Naive thymus-derived CD4-positive, alpha-beta T cell (primary cell): ENCODE measurements around the gene LMCD1. TPM values are rescaled to one million over a fixed set of nuclear protein-coding genes. Genes with fewer than 3 reads are reported as not detected.

Experiments used
- ATAC-seq: fragments of 150-1000 bp; cut with Tn5 transposase; 2 replicates; pipeline ENCODE4 v1.10.0; 2021; ENCODE audit warnings: mild to moderate bottlenecking, moderate library complexity
- CTCF ChIA-PET: fragments of 350-600 bp; sonication (Branson Sonifier 250); formaldehyde crosslinking; loops from one replicate; lab custom pipeline; 2021; ENCODE audit warnings: antibody characterized with exemption; lab: Charles Lee
- POLR2A ChIA-PET: fragments of 350-600 bp; sonication (Branson Sonifier 250); formaldehyde crosslinking; loops from one replicate; lab custom pipeline; 2021; ENCODE audit warnings: antibody characterized with exemption, inconsistent platforms; lab: Charles Lee
- DNase-seq, 9 donors: peaks; one replicate each; pipeline versions ENCODE4 v3.0.0 to v3.0.0-alpha.2; 2020 to 2022; ENCODE audit warnings: mixed read lengths in 1 of 9
- H3K27ac ChIP-seq: one replicate; pipeline ENCODE4 v1.7.0; 2013; ENCODE audit warnings: mild to moderate bottlenecking, low read depth, low read length, moderate library complexity
- H3K27me3 ChIP-seq, 2 donors: one replicate each; pipeline ENCODE4 v1.7.0; 2013; ENCODE audit warnings: low read length in 2 of 2, mild to moderate bottlenecking in 2 of 2, moderate library complexity in 2 of 2; ENCODE audit not compliant: control insufficient read depth in 2 of 2, insufficient read depth in 2 of 2
- H3K36me3 ChIP-seq, 3 experiments: 1 replicate in 2 of 3; 2 replicates in 1 of 3; pipeline ENCODE4 v1.7.0; 2013; ENCODE audit warnings: low read length in 3 of 3, mild to moderate bottlenecking in 3 of 3, moderate library complexity in 1 of 3; ENCODE audit not compliant: insufficient read depth in 3 of 3, control insufficient read depth in 2 of 3
- H3K4me1 ChIP-seq, 2 donors: one replicate each; pipeline ENCODE4 v1.7.0; 2013; ENCODE audit warnings: low read length in 2 of 2, mild to moderate bottlenecking in 2 of 2, moderate library complexity in 1 of 2; ENCODE audit not compliant: control insufficient read depth in 2 of 2, insufficient read depth in 2 of 2
- H3K4me3 ChIP-seq: 2 replicates; pipeline ENCODE4 v1.7.0; 2013; ENCODE audit warnings: mild to moderate bottlenecking, low read length
- H3K9me3 ChIP-seq, 3 experiments: 1 replicate in 2 of 3; 2 replicates in 1 of 3; pipeline ENCODE4 v1.7.0; 2013; ENCODE audit warnings: low read length in 3 of 3; ENCODE audit not compliant: control insufficient read depth in 2 of 3
- H3K27ac Mint-ChIP-seq, 9 donors: one replicate each; pipeline ENCODE4 v1.8.0; 2020 to 2022; ENCODE audit warnings: mixed read lengths in 9 of 9, mild to moderate bottlenecking in 8 of 9, moderate library complexity in 5 of 9, inconsistent platforms in 2 of 9
- H3K27me3 Mint-ChIP-seq, 5 donors: one replicate each; pipeline ENCODE4 v1.8.0; 2021 to 2022; ENCODE audit warnings: mixed read lengths in 5 of 5, mild to moderate bottlenecking in 1 of 5
- H3K36me3 Mint-ChIP-seq, 5 donors: one replicate each; pipeline ENCODE4 v1.8.0; 2020 to 2022; ENCODE audit warnings: mixed read lengths in 5 of 5, mild to moderate bottlenecking in 3 of 5, inconsistent platforms in 1 of 5
- H3K4me1 Mint-ChIP-seq, 7 donors: one replicate each; pipeline ENCODE4 v1.8.0; 2020 to 2022; ENCODE audit warnings: mixed read lengths in 7 of 7, mild to moderate bottlenecking in 3 of 7, inconsistent platforms in 1 of 7
- H3K4me3 Mint-ChIP-seq, 10 donors: one replicate each; pipeline ENCODE4 v1.8.0; 2020 to 2022; ENCODE audit warnings: mild to moderate bottlenecking in 10 of 10, mixed read lengths in 10 of 10, moderate library complexity in 6 of 10, inconsistent platforms in 2 of 10
- H3K9me3 Mint-ChIP-seq, 11 donors: one replicate each; pipeline ENCODE4 v1.8.0; 2020 to 2022; ENCODE audit warnings: mixed read lengths in 11 of 11, mild to moderate bottlenecking in 4 of 11, inconsistent platforms in 1 of 11, moderate library complexity in 1 of 11
- intact Hi-C, 2 donors: fragments of 100-400 bp; cut with micrococcal nuclease; formaldehyde crosslinking; loops; one replicate each; pipeline ENCODE4 v1.15.1; 2023
- polyA plus RNA-seq, 2 donors: library from polyadenylated mRNA; unstranded; fragments of 300-500 nt; fragmentation: Illumina TruSeq; gene quantifications; one replicate each; pipeline ENCODE4 v1.2.3, GENCODE V29; 2021
- total RNA-seq, 6 experiments: library from RNA in 5 of 6; stranded (reverse) in 5 of 6; gene quantifications; 1 replicate in 5 of 6; 2 replicates in 1 of 6; pipeline ENCODE4 v1.2.3 and lab custom pipeline; 2021 to 2026

Gene LMCD1
- total and polyA plus RNA-seq, 7 experiments from 2014 or later, result 0.56 TPM; not detected in 6

- Histone ChIP-seq H3K36me3 (no peaks in the 10 kb centered on the region), H3K27ac (no peak overlapping the region), H3K9me3 (no peaks in the 10 kb centered on the region), H3K4me1 (no peaks in the 10 kb centered on the region), H3K27me3 (no peaks in the 10 kb centered on the region), H3K4me3 (no peak overlapping the region)
- ChIA-PET POLR2A (no interaction called here), CTCF (no interaction called here)
- no peak overlapping the region for H3K27ac Mint-ChIP-seq
- ATAC-seq, result no peak
- intact Hi-C loops, result no loop called here
- H3K36me3 Mint-ChIP-seq, result no peaks in the 10 kb centered on the region
- peaks cover 4 to 45% (median 23%) of the 10 kb centered on the region in 5 donors for H3K27me3 Mint-ChIP-seq
- H3K4me3 Mint-ChIP-seq, result no peak overlapping the region
- DNase-seq, result no peak
- no peaks in the 10 kb centered on the region for H3K4me1 Mint-ChIP-seq
- peaks cover 0 to 6% (median 2%) of the 10 kb centered on the region in 11 donors for H3K9me3 Mint-ChIP-seq
Observed at GRCh38 chr3:8516047-8516661, 14.5 kb downstream of the LMCD1 start.

- CTCF ChIA-PET, result no interaction called here
- intact Hi-C loops, result no loop called here
- no peak for ATAC-seq
Observed at GRCh38 chr3:8516783-8517182, 15.2 kb downstream of the LMCD1 start.

GRCh38 chr3:8517487-8517886 is 15.9 kb downstream of the LMCD1 start:
- no peaks in the 10 kb centered on the region for H3K4me1 ChIP-seq
- H3K36me3 ChIP-seq, result no peaks in the 10 kb centered on the region
- peaks cover 0 to 3% (median 0%) of the 10 kb centered on the region in 5 donors for H3K36me3 Mint-ChIP-seq
- no peaks in the 10 kb centered on the region for H3K4me1 Mint-ChIP-seq
- no peak overlapping the region for H3K27ac Mint-ChIP-seq
- H3K4me3 Mint-ChIP-seq, result no peak overlapping the region
- ATAC-seq, result no peak
- peaks cover 0 to 10% (median 4%) of the 10 kb centered on the region in 11 donors for H3K9me3 Mint-ChIP-seq
- H3K27ac ChIP-seq, result no peak overlapping the region
- DNase-seq, result no peak
- peaks cover 2 to 54% (median 28%) of the 10 kb centered on the region in 5 donors for H3K27me3 Mint-ChIP-seq
- intact Hi-C loops, result no loop called here
- no peaks in the 10 kb centered on the region for H3K27me3 ChIP-seq
- ChIA-PET POLR2A (no interaction called here), CTCF (no interaction called here)
- H3K9me3 ChIP-seq, result no peaks in the 10 kb centered on the region
- H3K4me3 ChIP-seq, result no peak overlapping the region

More at GRCh38 chr3:8516783-8517182, 15.2 kb downstream of the LMCD1 start:
- H3K4me3 Mint-ChIP-seq, result no peak overlapping the region
- Histone ChIP-seq H3K27me3 (no peaks in the 10 kb centered on the region), H3K4me1 (no peaks in the 10 kb centered on the region), H3K9me3 (no peaks in the 10 kb centered on the region), H3K36me3 (no peaks in the 10 kb centered on the region), H3K27ac (no peak overlapping the region), H3K4me3 (no peak overlapping the region)
- no peak overlapping the region for H3K27ac Mint-ChIP-seq
- DNase-seq, result no peak
- peaks cover 0 to 3% (median 0%) of the 10 kb centered on the region in 5 donors for H3K36me3 Mint-ChIP-seq
- H3K4me1 Mint-ChIP-seq, result no peaks in the 10 kb centered on the region
- peaks cover 0 to 10% (median 4%) of the 10 kb centered on the region in 11 donors for H3K9me3 Mint-ChIP-seq
- POLR2A ChIA-PET, result no interaction called here
- H3K27me3 Mint-ChIP-seq, result peaks cover 2 to 51% (median 23%) of the 10 kb centered on the region in 5 donors

DNA sequence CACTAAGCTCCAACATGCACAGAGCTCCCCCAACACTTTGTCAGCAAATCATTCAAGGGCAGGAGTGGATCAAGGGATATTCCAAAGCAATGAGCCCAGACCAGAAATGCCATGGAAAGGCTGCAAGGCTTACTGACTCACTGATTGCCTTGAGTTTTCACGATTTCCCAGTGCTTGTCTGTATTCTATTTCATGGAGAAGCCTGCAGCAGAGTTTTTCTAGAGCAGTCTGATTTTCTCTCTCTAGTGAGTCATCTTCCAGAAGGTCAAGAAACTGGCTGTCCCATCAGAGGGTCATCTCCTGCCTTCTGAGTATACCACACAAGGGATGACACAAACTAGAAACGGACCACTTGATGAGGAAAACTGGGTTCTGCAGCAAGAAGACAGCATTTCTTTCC is 16.5 kb downstream of the LMCD1 start:
- Histone ChIP-seq H3K27me3 (no peaks in the 10 kb centered on the region), H3K4me1 (no peaks in the 10 kb centered on the region), H3K4me3 (no peak overlapping the region), H3K27ac (no peak overlapping the region), H3K9me3 (no peaks in the 10 kb centered on the region), H3K36me3 (no peaks in the 10 kb centered on the region)
- intact Hi-C loops, result no loop called here
- H3K27ac Mint-ChIP-seq, result no peak overlapping the region
- no peak for DNase-seq
- H3K27me3 Mint-ChIP-seq, result peaks cover 2 to 59% (median 35%) of the 10 kb centered on the region in 5 donors
- peaks cover 0 to 10% (median 4%) of the 10 kb centered on the region in 11 donors for H3K9me3 Mint-ChIP-seq
- no peak overlapping the region for H3K4me3 Mint-ChIP-seq
- ATAC-seq, result no peak
- H3K36me3 Mint-ChIP-seq, result peaks cover 0 to 3% (median 0%) of the 10 kb centered on the region in 5 donors
- no peaks in the 10 kb centered on the region for H3K4me1 Mint-ChIP-seq
- ChIA-PET POLR2A (no interaction called here), CTCF (no interaction called here)

- Histone ChIP-seq H3K4me3 (no peak overlapping the region), H3K36me3 (no peaks in the 10 kb centered on the region), H3K27ac (no peak overlapping the region), H3K9me3 (no peaks in the 10 kb centered on the region), H3K4me1 (no peaks in the 10 kb centered on the region), H3K27me3 (no peaks in the 10 kb centered on the region)
- Mint-ChIP-seq H3K9me3 (peaks cover 0 to 12% (median 4%) of the 10 kb centered on the region in 11 donors), H3K36me3 (peaks cover 0 to 3% (median 0%) of the 10 kb centered on the region in 5 donors), H3K27me3 (peaks cover 0 to 55% (median 31%) of the 10 kb centered on the region in 5 donors), H3K4me1 (no peaks in the 10 kb centered on the region), H3K27ac (no peak overlapping the region), H3K4me3 (no peak overlapping the region)
- POLR2A ChIA-PET, result no interaction called here
- DNase-seq, result no peak
- intact Hi-C loops, result no loop called here
- ATAC-seq, result no peak
- CTCF ChIA-PET, result interaction anchor here (0.6 kb wide), 1 partner anchor 43 kb away, joined by 4 read pairs; no protein-coding TSS in a partner anchor
Observed at GRCh38 chr3:8519156-8519555, 17.5 kb downstream of the LMCD1 start.

- Histone ChIP-seq H3K27me3 (no peaks in the 10 kb centered on the region), H3K4me3 (no peak overlapping the region), H3K36me3 (no peaks in the 10 kb centered on the region), H3K4me1 (no peaks in the 10 kb centered on the region), H3K27ac (no peak overlapping the region), H3K9me3 (no peaks in the 10 kb centered on the region)
- intact Hi-C loops, result no loop called here
- peaks cover 0 to 12% (median 4%) of the 10 kb centered on the region in 11 donors for H3K9me3 Mint-ChIP-seq
- H3K27me3 Mint-ChIP-seq, result peaks cover 0 to 52% (median 30%) of the 10 kb centered on the region in 5 donors
- POLR2A ChIA-PET, result no interaction called here
- no peak for ATAC-seq
- no peak for DNase-seq
- CTCF ChIA-PET, result no interaction called here
- no peaks in the 10 kb centered on the region for H3K4me1 Mint-ChIP-seq
- no peak overlapping the region for H3K4me3 Mint-ChIP-seq
- H3K36me3 Mint-ChIP-seq, result peaks cover 0 to 3% (median 0%) of the 10 kb centered on the region in 5 donors
- H3K27ac Mint-ChIP-seq, result no peak overlapping the region
Observed at GRCh38 chr3:8519774-8520448, 18.3 kb downstream of the LMCD1 start.
